Esophagus squamous epithelium (tissue), 5 donors: Measurements from ENCODE around the gene HPCAL1. TPM values are rescaled to one million over a fixed set of nuclear protein-coding genes. Genes with fewer than 3 reads are reported as not detected.

ENCODE experiments used
- DNase-seq: peaks from one replicate; lab custom pipeline; 2025; lab: John Stamatoyannopoulos, UW
- H3K27ac ChIP-seq, 4 donors: fragments of 200-600 bp; sonication (generic); one replicate each; pipeline ENCODE4 v1.5.1; 2016 to 2019; ENCODE audit warnings: mild to moderate bottlenecking in 1 of 4
- H3K27me3 ChIP-seq, 4 donors: fragments of 200-600 bp; sonication (generic); 1 replicate in 3 of 4; 2 replicates in 1 of 4; pipeline versions ENCODE4 v1.5.1 to v1.6.0; 2017 to 2021; ENCODE audit warnings: antibody characterized with exemption in 1 of 4
- H3K36me3 ChIP-seq, 3 donors: fragments of 200-600 bp; sonication (generic); one replicate each; pipeline ENCODE4 v1.5.1; 2016 to 2019
- H3K4me1 ChIP-seq, 3 donors: fragments of 200-600 bp; sonication (generic); one replicate each; pipeline ENCODE4 v1.5.1; 2017 to 2019
- H3K4me3 ChIP-seq, 4 donors: fragments of 200-600 bp; sonication (generic); 1 replicate in 3 of 4; 2 replicates in 1 of 4; pipeline ENCODE4 v1.5.1; 2016 to 2019; ENCODE audit warnings: mild to moderate bottlenecking in 2 of 4, moderate library complexity in 1 of 4
- H3K9me3 ChIP-seq, 3 donors: fragments of 200-600 bp; sonication (generic); one replicate each; pipeline ENCODE4 v1.5.1; 2016 to 2019
- CTCF ChIP-seq, 6 experiments: fragments of 450-650 bp in 4 of 6; fragments of 200-600 bp in 2 of 6; sonication (generic) in 2 of 6; IDR thresholded peaks; one replicate each; pipeline ENCODE4 v1.5.1; 2016 to 2019; ENCODE audit warnings: antibody characterized with exemption in 6 of 6, mild to moderate bottlenecking in 4 of 6, moderate library complexity in 4 of 6
- POLR2A ChIP-seq, 4 donors: fragments of 450-650 bp; IDR thresholded peaks; one replicate each; pipeline ENCODE4 v1.6.1; 2017; ENCODE audit warnings: antibody characterized with exemption in 4 of 4, mild to moderate bottlenecking in 4 of 4, moderate library complexity in 3 of 4
- WGBS, 2 donors: methylation state at CpG; one replicate each; pipeline ENCODE4 v1.1.5; 2018; 5-methylcytosine and 5-hydroxymethylcytosine counted together
- intact Hi-C: fragments of 100-400 bp; cut with DNase I; formaldehyde crosslinking; loops from one replicate; pipeline ENCODE4 v1.15.0; 2022
- total RNA-seq, 4 donors: library from RNA; depleted of rRNA; stranded (reverse); fragments of >200 nt; gene quantifications; one replicate each; pipeline ENCODE4 v1.1.0, GENCODE V29; 2016
- donor health status: DM: yes; HTN: yes; CAD: no.

HPCAL1 gene
- total RNA-seq, 4 donors from 2014 or later = 13.2 to 26.4 (median 20.5) TPM

DNA sequence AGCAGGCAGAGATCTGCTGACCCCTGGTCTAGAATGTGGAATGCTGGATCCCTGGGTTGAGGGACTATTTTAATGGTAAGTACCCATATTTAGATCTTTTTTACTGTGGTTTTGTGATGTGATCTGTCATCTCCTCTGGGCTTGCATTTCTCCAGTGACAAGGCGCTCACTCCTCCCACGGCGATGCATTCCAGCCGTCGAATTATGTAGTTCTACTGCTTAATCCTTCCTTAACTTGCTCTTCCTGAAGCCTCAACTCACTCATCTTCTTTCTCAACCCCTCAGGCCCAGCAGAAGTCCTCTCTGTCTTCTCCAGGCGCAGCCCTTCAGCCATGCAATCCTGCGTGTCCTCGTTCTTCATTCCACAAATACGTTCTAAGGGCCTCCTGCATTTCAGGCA, 51.2 kb downstream of the HPCAL1 start:
- no peak for DNase-seq
- Histone ChIP-seq H3K27ac (no peak overlapping the region), H3K4me3 (no peak overlapping the region), H3K9me3 (no peaks in the 10 kb centered on the region), H3K27me3 (no peaks in the 10 kb centered on the region), H3K4me1 (no peaks in the 10 kb centered on the region), H3K36me3 (peaks cover 0 to 14% (median 0%) of the 10 kb centered on the region in 3 donors)
- TF ChIP-seq CTCF (IDR thresholded peaks at IDR 0.05) (no peak), POLR2A (IDR thresholded peaks at IDR 0.05) (no peak)
- intact Hi-C loops = no loop called here
- 87 to 91% methylated on average over 9 of the region's 9 CpGs for WGBS, 2 donors

DNA sequence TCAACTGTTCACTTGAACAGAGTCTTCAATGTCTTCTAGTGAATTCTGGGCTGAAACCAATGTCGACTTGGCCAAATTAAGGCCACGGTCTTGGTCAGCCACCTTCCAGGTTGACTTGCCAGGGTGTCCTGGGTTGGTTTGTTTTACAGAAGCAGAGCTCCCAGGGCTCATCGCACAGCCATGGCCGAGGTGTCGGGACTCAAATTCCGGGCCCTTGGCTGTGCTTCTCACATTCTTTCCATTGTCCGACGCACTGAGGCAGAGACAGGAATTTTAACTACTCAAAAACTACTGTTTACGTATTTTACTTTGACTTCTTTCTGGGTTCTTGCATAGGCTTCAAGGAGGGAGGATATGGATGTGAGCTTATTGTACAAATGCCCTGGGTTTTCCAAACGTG, 51.7 kb downstream of the HPCAL1 start:
- H3K27me3 ChIP-seq = no peaks in the 10 kb centered on the region
- peaks cover 0 to 19% (median 0%) of the 10 kb centered on the region in 3 donors for H3K36me3 ChIP-seq
- H3K4me1 ChIP-seq = no peaks in the 10 kb centered on the region
- no peak overlapping the region for H3K4me3 ChIP-seq
- intact Hi-C loops = no loop called here
- WGBS, 2 donors = 89 to 95% methylated on average over 9 to 10 of the region's 10 CpGs
- no peaks in the 10 kb centered on the region for H3K9me3 ChIP-seq
- no peak for DNase-seq
- H3K27ac ChIP-seq = no peak overlapping the region
- TF ChIP-seq CTCF (IDR thresholded peaks at IDR 0.05) = no peak
- TF ChIP-seq POLR2A (IDR thresholded peaks at IDR 0.05) = no peak

- Histone ChIP-seq H3K4me1 (peaks cover 0 to 3% (median 0%) of the 10 kb centered on the region in 3 donors), H3K27me3 (no peaks in the 10 kb centered on the region), H3K36me3 (peaks cover 0 to 22% (median 0%) of the 10 kb centered on the region in 3 donors), H3K27ac (no peak overlapping the region), H3K4me3 (no peak overlapping the region), H3K9me3 (no peaks in the 10 kb centered on the region)
- TF ChIP-seq CTCF (IDR thresholded peaks at IDR 0.05) = no peak
- TF ChIP-seq POLR2A (IDR thresholded peaks at IDR 0.05) = no peak
- intact Hi-C loops = no loop called here
- WGBS, 2 donors = 88 to 91% methylated on average over 12 to 16 of the region's 16 CpGs
- DNase-seq = no peak
Observed at GRCh38 chr2:10355471-10356438, 53.1 kb downstream of the HPCAL1 start.

- no peak for DNase-seq
- Histone ChIP-seq H3K36me3 (peaks cover 0 to 22% (median 0%) of the 10 kb centered on the region in 3 donors), H3K27ac (no peak overlapping the region), H3K4me1 (peaks cover 0 to 5% (median 0%) of the 10 kb centered on the region in 3 donors), H3K27me3 (no peaks in the 10 kb centered on the region), H3K4me3 (no peak overlapping the region), H3K9me3 (no peaks in the 10 kb centered on the region)
- 82 to 89% methylated on average over 6 to 8 of the region's 8 CpGs for whole genome bisulfite sequencing, 2 donors
- intact Hi-C loops = no loop called here
- no peak for TF ChIP-seq CTCF (IDR thresholded peaks at IDR 0.05)
- TF ChIP-seq POLR2A (IDR thresholded peaks at IDR 0.05) = no peak
Observed at GRCh38 chr2:10356439-10356811, 53.7 kb downstream of the HPCAL1 start.
